GM18868 (cell line): ENCODE measurements around the gene SYNM.

Experiments
- ATAC-seq: cut with Tn5 transposase; IDR thresholded peaks from one replicate; pipeline ENCODE4 v1.9.1; 2021; ENCODE audit warnings: mild to moderate bottlenecking, moderate library complexity; ENCODE audit not compliant: unreplicated experiment

The SYNM gene

GRCh38 chr15:99163271-99164062 lies 58.6 kb downstream of the SYNM start:
- ATAC-seq, result peak; percentile 36

DNA sequence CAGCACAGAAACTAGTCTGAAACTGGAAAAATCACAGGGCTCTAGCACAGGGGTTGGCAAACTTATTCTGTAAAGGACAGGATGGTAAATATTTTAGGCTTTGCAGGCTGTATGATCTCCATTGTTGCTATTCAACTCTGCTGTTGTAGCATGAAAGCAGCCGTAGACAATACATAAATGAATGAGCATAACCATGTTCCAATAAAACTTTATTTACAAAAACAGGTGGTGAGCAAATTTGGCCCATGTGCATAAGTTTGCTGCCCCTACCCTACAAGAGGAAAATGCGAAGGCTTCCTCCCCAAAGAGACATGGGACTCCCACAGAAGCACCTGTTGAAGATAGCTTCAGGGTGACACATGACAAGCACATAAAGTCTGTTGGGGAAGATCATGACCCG lies 59.2 kb downstream of the SYNM start:
- ATAC-seq, result no peak

DNA sequence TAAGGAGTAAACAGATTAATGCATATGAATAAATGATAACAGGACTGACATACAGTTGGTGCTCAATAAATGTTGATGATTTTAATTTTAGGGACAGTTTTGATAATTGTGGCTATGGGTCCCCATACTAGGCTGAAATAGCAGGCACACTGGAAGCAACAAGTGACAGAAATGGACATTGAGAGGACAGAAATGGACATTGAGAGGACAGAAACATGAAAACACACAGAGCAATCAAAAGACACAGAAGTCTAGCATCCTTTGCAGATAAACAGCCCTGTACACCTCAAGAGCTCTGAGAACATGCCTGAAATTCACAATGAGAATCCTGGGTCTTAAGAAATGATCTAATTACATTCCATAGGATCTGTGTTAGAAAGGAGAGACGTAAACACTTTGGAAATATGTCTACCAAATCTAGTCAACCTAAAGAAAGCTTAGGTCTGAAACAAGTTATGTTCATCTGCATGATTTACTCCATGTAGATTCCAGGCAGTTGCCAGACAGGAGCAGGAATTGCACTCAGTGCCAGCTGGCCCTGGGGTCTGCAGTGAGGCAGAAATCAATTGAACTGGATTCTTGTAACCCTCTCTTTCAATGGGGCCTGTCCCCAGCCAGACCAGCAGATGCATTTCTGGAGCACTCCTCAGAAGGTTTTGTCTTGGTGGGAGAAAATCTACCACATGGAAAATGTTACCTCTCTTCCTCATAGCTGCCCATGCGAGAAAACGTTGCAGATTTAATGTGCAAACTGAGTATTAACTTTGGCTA lies 60.3 kb downstream of the SYNM start:
- no peak for ATAC-seq

- ATAC-seq, result no peak
Measured at GRCh38 chr15:99165956-99166689, 61.2 kb downstream of the SYNM start.

- ATAC-seq, result no peak
Measured at GRCh38 chr15:99167201-99167600, 62.3 kb downstream of the SYNM start.

- peak; percentile 79 for ATAC-seq
Measured at GRCh38 chr15:99167640-99168039, 62.8 kb downstream of the SYNM start.

GRCh38 chr15:99168601-99169580 lies 64.0 kb downstream of the SYNM start:
- ATAC-seq, result peak; percentile 37

GRCh38 chr15:99169769-99170311 lies 65.0 kb downstream of the SYNM start:
- no peak for ATAC-seq

GRCh38 chr15:99170476-99171065 lies 65.7 kb downstream of the SYNM start:
- ATAC-seq, result no peak

GRCh38 chr15:99172171-99172570 lies 67.3 kb downstream of the SYNM start:
- no peak for ATAC-seq

DNA sequence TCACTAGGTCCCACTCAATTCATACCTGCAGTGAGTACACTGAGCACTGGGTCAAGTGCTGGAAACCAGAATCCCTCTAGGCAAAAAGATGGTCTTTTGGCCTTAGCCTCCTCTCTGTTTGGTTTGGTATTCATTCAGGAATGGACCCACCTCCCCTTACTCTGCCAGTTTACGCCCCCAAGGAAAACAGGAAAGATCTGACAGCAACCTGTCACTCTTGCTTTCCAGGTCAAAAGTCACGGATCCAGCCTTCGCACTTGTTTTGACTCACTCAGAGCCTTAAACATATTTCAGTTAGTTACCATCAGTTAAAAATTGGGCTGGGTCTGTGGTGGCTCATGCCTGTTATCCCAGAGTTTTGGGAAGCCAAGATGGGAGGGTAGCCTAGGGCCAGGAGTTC lies 68.1 kb downstream of the SYNM start:
- ATAC-seq, result no peak

DNA sequence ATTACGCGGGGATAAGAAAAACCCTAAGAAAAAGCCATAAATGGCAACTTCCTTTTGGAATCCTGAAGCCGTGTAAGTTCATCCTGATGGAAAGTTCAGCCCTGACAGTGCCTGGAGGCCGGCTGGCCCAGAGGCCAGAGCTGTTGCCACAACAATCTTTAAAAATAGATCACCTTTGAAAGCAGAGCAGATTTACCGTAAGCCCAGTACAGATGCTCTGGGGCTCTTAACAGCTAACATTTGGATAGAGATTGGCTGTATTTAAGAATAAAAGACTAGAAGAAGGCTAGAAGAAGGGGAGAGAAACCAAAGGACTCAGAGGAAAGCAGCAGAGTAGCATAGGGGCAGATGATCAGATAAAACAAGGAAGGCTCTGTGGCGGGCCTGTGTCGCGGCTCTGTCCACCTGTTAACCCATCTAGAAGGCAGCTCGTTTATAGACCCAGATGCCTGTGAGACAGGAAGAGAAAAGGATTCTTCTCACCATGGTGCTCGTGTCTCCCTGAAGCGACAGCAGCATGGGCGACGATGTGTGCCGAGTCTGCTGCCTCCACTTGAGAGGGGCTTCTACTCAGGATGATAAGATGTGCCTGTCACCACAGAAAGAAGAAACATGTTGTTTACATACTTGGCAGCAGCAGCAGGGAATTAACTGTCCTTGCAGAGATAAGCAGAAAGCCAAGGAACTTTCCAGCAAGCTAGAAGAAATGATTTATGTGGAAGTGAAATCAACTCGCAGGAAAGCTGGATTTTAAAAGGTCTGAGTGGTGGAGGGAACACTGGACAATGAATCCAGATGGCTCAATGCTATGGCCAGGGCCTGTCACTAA lies 69.9 kb downstream of the SYNM start:
- no peak for ATAC-seq

- ATAC-seq, result no peak
Measured at GRCh38 chr15:99176757-99177156, 71.9 kb downstream of the SYNM start.

DNA sequence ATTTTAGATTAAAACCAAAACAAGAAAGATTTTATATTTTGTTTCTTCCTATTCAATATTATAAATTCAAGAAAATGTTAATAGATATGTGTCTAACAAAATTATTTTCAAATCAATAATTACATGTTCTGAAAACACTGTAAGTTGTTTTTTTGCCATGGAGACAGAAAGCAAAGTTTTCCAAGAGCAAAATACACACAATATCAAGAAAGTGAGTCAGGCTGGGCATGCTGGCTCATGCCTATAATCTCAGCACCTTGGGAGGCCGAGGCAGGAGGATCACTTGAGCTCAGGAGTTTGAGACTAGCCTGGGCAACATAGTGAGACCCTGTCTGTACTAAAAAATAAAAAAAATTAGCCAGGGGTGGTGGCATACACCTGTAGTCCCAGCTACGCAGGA lies 72.8 kb downstream of the SYNM start:
- ATAC-seq, result no peak

- ATAC-seq, result no peak
Measured at GRCh38 chr15:99180086-99180963, 75.4 kb downstream of the SYNM start.

- ATAC-seq, result no peak
Measured at GRCh38 chr15:99180964-99181306, 76.1 kb downstream of the SYNM start.

- no peak for ATAC-seq
Measured at GRCh38 chr15:99181545-99181971, 76.7 kb downstream of the SYNM start.

DNA sequence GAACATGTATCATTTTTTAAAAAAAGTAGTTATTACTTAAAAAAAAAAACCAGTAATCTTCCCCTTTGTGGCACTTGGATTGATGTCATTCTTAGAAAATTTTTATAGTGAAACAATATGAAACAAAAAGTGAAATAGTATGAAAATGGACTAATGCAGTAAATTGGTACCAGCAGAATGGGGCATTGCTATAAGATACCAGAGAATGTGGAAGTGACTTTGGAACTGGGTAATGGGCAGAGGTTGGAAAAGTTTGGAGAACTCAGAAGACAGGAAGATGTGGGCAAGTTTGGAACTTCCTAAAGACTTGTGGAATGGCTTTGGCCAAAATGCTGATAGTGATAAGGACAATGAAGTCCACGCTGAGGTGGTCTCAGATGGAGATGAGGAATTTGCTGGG lies 77.9 kb downstream of the SYNM start:
- ATAC-seq, result no peak
